HCT116 (cell line): ENCODE data around the gene ITGAE. TPM values are rescaled to one million over a fixed set of nuclear protein-coding genes. Genes with fewer than 3 reads are reported as not detected.

Experiments
- ATAC-seq: fragments of 200-7000 bp; cut with Tn5 transposase; 2 replicates; pipeline ENCODE4 v1.9.1; 2020; ENCODE audit warnings: mild to moderate bottlenecking, moderate library complexity
- BruUV-seq: library from RNA; stranded (reverse); fragments of 400-500 nt; replicated peaks from 2 replicates; lab custom pipeline; 2021; lab: Mats Ljungman, UMichigan
- CTCF ChIA-PET: fragments of 300-600 bp; sonication (Branson Sonifier 250); formaldehyde crosslinking; loops from one replicate; lab custom pipeline; 2021; ENCODE audit warnings: antibody characterized with exemption; lab: Charles Lee
- POLR2A ChIA-PET: fragments of 300-600, 350-600 bp; sonication (Branson Sonifier 250); formaldehyde crosslinking; loops from one replicate; lab custom pipeline; 2021; ENCODE audit warnings: antibody characterized with exemption; lab: Charles Lee
- RAD21 ChIA-PET, 2 experiments: fragments of 300-600 bp; sonication (Branson Sonifier 250); formaldehyde crosslinking; loops; one replicate each; lab custom pipeline; 2023; ENCODE audit warnings: low total read pairs in 2 of 2; ENCODE audit not compliant: uncharacterized antibody in 2 of 2, unreplicated experiment in 2 of 2, low non-redundant PET in 1 of 2; lab: Charles Lee
- DNase-seq: peaks from one replicate; pipeline ENCODE4 v3.0.0-alpha.2; 2010; ENCODE audit warnings: low read depth, low spot score
- H2AFZ ChIP-seq: fragments of 200-600 bp; shearing (Covaris generic), sonication (generic); 2 replicates; pipeline ENCODE4 v1.6.1; 2017; ENCODE audit warnings: low read depth, mixed run types, mixed read lengths, antibody characterized with exemption, low read length; ENCODE audit not compliant: poor library complexity, severe bottlenecking
- H3K27ac ChIP-seq: 2 replicates; pipeline ENCODE4 v1.5.1; 2012; ENCODE audit warnings: low read depth, low read length
- H3K27me3 ChIP-seq: fragments of 200-600 bp; sonication (generic); 2 replicates; pipeline ENCODE4 v1.6.1; 2016; ENCODE audit warnings: mixed run types, low read length, mixed read lengths; ENCODE audit not compliant: insufficient read depth
- H3K36me3 ChIP-seq, 2 experiments: fragments of 200-500 bp in 1 of 2; fragments of 200-600 bp in 1 of 2; sonication (Bioruptor generic) in 1 of 2; sonication (generic) in 1 of 2; 2 replicates each; pipeline versions ENCODE4 v1.5.1 to v1.6.1; 2014 to 2016; ENCODE audit warnings: low read length in 2 of 2, inconsistent platforms in 1 of 2, mixed read lengths in 1 of 2, mixed run types in 1 of 2; ENCODE audit not compliant: insufficient read depth in 2 of 2, control insufficient read depth in 1 of 2
- H3K4me1 ChIP-seq, 2 experiments: fragments of 200-600 bp in 1 of 2; sonication (generic) in 1 of 2; 2 replicates each; pipeline versions ENCODE4 v1.5.1 to v1.6.1; 2012 to 2017; ENCODE audit warnings: low read length in 2 of 2, inconsistent platforms in 1 of 2, mild to moderate bottlenecking in 1 of 2, mixed read lengths in 1 of 2, mixed run types in 1 of 2, moderate library complexity in 1 of 2; ENCODE audit not compliant: insufficient read depth in 2 of 2, control insufficient read depth in 1 of 2
- H3K4me2 ChIP-seq: fragments of 200-600 bp; sonication (generic); 2 replicates; pipeline ENCODE4 v1.6.1; 2017; ENCODE audit warnings: mixed run types, low read length, mixed read lengths
- H3K4me3 ChIP-seq, 2 experiments: fragments of 200-600 bp in 1 of 2; sonication (generic) in 1 of 2; replicated peaks in 1 of 2; 2 replicates each; pipeline ENCODE4 v1.5.1; 2011 to 2016; ENCODE audit warnings: low read length in 2 of 2, control low read depth in 1 of 2, low read depth in 1 of 2, mild to moderate bottlenecking in 1 of 2, mixed read lengths in 1 of 2, mixed run types in 1 of 2
- H3K79me2 ChIP-seq: fragments of 200-600 bp; sonication (generic); 2 replicates; pipeline ENCODE4 v1.6.1; 2017; ENCODE audit warnings: mild to moderate bottlenecking, mixed run types, low read length, moderate library complexity, mixed read lengths; ENCODE audit not compliant: insufficient read depth
- H3K9ac ChIP-seq: fragments of 200-600 bp; sonication (generic); 2 replicates; pipeline ENCODE4 v1.6.1; 2016; ENCODE audit warnings: low read length, mixed read lengths
- H3K9me2 ChIP-seq: fragments of 200-600 bp; sonication (generic), shearing (Covaris generic); 2 replicates; pipeline ENCODE4 v1.6.1; 2017; ENCODE audit warnings: mixed run types, mild to moderate bottlenecking, moderate library complexity; ENCODE audit not compliant: insufficient read depth
- H3K9me3 ChIP-seq, 2 experiments: fragments of 200-500 bp in 1 of 2; fragments of 200-600 bp in 1 of 2; sonication (Bioruptor generic) in 1 of 2; sonication (generic) in 1 of 2; 2 replicates each; pipeline ENCODE4 v1.6.1; 2014 to 2017; ENCODE audit warnings: low read length in 2 of 2, mixed read lengths in 2 of 2, inconsistent platforms in 1 of 2, low read depth in 1 of 2, mild to moderate bottlenecking in 1 of 2, mixed run types in 1 of 2, moderate library complexity in 1 of 2; ENCODE audit not compliant: control insufficient read depth in 1 of 2, insufficient read depth in 1 of 2
- H4K20me1 ChIP-seq: fragments of 200-600 bp; sonication (generic), shearing (Covaris generic); 2 replicates; pipeline ENCODE4 v1.6.1; 2017; ENCODE audit warnings: mixed run types, mild to moderate bottlenecking, moderate library complexity; ENCODE audit not compliant: insufficient read depth
- CTCF ChIP-seq, 3 experiments: fragments of 200-600 bp in 1 of 3; sonication (generic) in 1 of 3; IDR thresholded peaks in 2 of 3; conservative IDR thresholded peaks in 1 of 3; 2 replicates each; pipeline ENCODE4 v1.5.1; 2012 to 2017; ENCODE audit warnings: low read depth in 2 of 3, low read length in 2 of 3, antibody characterized with exemption in 1 of 3, borderline replicate concordance in 1 of 3, control low read depth in 1 of 3, mild to moderate bottlenecking in 1 of 3, mixed read lengths in 1 of 3, mixed run types in 1 of 3, moderate library complexity in 1 of 3; ENCODE audit not compliant: insufficient read depth in 1 of 3
- EGR1 ChIP-seq: IDR thresholded peaks from 2 replicates; pipeline ENCODE4 v1.6.1; 2012; ENCODE audit warnings: low read depth
- ELF1 ChIP-seq: IDR thresholded peaks from 2 replicates; pipeline ENCODE4 v1.6.1; 2012; ENCODE audit warnings: low read depth, borderline replicate concordance
- EZH2 ChIP-seq: fragments of 200-600 bp; sonication (generic); IDR thresholded peaks from 2 replicates; pipeline ENCODE4 v1.6.1; 2017; ENCODE audit warnings: antibody characterized with exemption, mixed run types
- FOSL1 ChIP-seq: IDR thresholded peaks from 2 replicates; pipeline ENCODE4 v1.6.1; 2012; ENCODE audit warnings: low read depth
- JUND ChIP-seq: IDR thresholded peaks from 2 replicates; pipeline ENCODE4 v1.6.1; 2012
- POLR2A ChIP-seq: IDR thresholded peaks from 2 replicates; pipeline ENCODE4 v1.7.0; 2011; ENCODE audit warnings: borderline replicate concordance; ENCODE audit not compliant: insufficient read depth, insufficient read length; ENCODE audit errors: extremely low read depth
- POLR2AphosphoS5 ChIP-seq: IDR thresholded peaks from 2 replicates; pipeline ENCODE4 v1.6.1; 2011; ENCODE audit warnings: mild to moderate bottlenecking, low read depth, low read length, moderate library complexity
- RAD21 ChIP-seq: IDR thresholded peaks from 2 replicates; pipeline ENCODE4 v1.6.1; 2012; ENCODE audit warnings: low read depth, mild to moderate bottlenecking
- REST ChIP-seq: IDR thresholded peaks from 2 replicates; pipeline ENCODE4 v1.6.1; 2012; ENCODE audit warnings: low read depth
- SP1 ChIP-seq: IDR thresholded peaks from 2 replicates; pipeline ENCODE4 v1.6.1; 2012; ENCODE audit warnings: low read depth
- SRF ChIP-seq: IDR thresholded peaks from 2 replicates; pipeline ENCODE4 v1.6.1; 2012; ENCODE audit warnings: low read depth
- TCF7L2 ChIP-seq: IDR thresholded peaks from 2 replicates; pipeline ENCODE4 v1.7.0; 2011; ENCODE audit warnings: borderline replicate concordance, inconsistent platforms; ENCODE audit not compliant: insufficient read depth, insufficient read length; ENCODE audit errors: extremely low read depth
- intact Hi-C: fragments of 100-400 bp; cut with micrococcal nuclease; formaldehyde crosslinking; loops from 2 replicates; pipeline ENCODE4 v1.10.0; 2022
- total RNA-seq: library from RNA; stranded (reverse); gene quantifications from one replicate; pipeline ENCODE4 v1.2.1, GENCODE V29; 2021; ENCODE audit not compliant: unreplicated experiment
- TF ChIP-seq, protein P1 (sequence below): IDR thresholded peaks from 2 replicates; pipeline ENCODE4 v1.6.1; 2011; ENCODE audit warnings: mild to moderate bottlenecking, low read length, moderate library complexity; ENCODE audit not compliant: insufficient replicate concordance; ENCODE audit errors: extremely low read depth

ITGAE gene
- total RNA-seq, 1 experiment from 2014 or later = 19.9 TPM

DNA sequence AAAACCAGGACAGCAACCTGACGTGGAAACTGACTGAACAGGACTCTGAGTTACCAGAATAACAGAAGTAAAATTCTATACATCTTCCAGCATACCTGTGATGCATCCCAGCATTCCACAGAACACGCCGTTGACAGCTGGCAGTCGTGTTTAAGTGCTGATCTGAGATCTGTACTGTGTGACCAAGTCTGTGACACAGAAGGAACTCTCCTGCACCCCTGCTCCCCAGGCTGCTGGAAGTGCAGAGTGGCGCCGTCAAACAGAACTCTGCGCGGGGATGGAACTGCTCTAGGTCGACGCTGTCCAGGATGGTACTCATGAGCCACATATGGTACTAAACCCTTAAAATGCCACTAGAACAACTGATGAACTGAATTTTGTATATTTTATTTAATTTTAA lies 804 bp upstream of the ITGAE start:
- no peaks in the 10 kb centered on the region for H4K20me1 ChIP-seq
- H3K79me2 ChIP-seq = no peaks in the 10 kb centered on the region
- ChIA-PET POLR2A (no interaction called here), CTCF (no interaction called here), RAD21 (no interaction called here)
- no peaks in the 10 kb centered on the region for H3K27me3 ChIP-seq
- H3K9ac ChIP-seq = no peak overlapping the region
- H3K4me1 ChIP-seq = no peaks in the 10 kb centered on the region
- H3K27ac ChIP-seq = no peak overlapping the region
- TF ChIP-seq SP1 (no peak), JUND (no peak), EGR1 (no peak), POLR2A (no peak), REST (no peak)
- no peak overlapping the region for H2AFZ ChIP-seq
- no peaks in the 10 kb centered on the region for H3K9me2 ChIP-seq
- no peak overlapping the region for H3K4me2 ChIP-seq
- no peaks in the 10 kb centered on the region for H3K9me3 ChIP-seq
- no peak for ATAC-seq
- intact Hi-C loops = no loop called here
- no peak overlapping the region for H3K4me3 ChIP-seq
- no peak for DNase-seq
- BruUV-seq = no TSS peak
- no peaks in the 10 kb centered on the region for H3K36me3 ChIP-seq

- H2AFZ ChIP-seq = no peak overlapping the region
- no peaks in the 10 kb centered on the region for H3K36me3 ChIP-seq
- no peak for ATAC-seq
- H3K4me3 ChIP-seq = no peak overlapping the region
- H4K20me1 ChIP-seq = no peaks in the 10 kb centered on the region
- no peak overlapping the region for H3K9ac ChIP-seq
- BruUV-seq = no TSS peak
- no peak overlapping the region for H3K4me2 ChIP-seq
- no peaks in the 10 kb centered on the region for H3K4me1 ChIP-seq
- no peaks in the 10 kb centered on the region for H3K9me2 ChIP-seq
- CTCF ChIA-PET = no interaction called here
- H3K27me3 ChIP-seq = no peaks in the 10 kb centered on the region
- H3K9me3 ChIP-seq = no peaks in the 10 kb centered on the region
- DNase-seq = no peak
- H3K27ac ChIP-seq = no peak overlapping the region
- RAD21 ChIA-PET = no interaction called here
- POLR2A ChIA-PET = no interaction called here
- H3K79me2 ChIP-seq = no peaks in the 10 kb centered on the region
- intact Hi-C loops = no loop called here
- TF ChIP-seq EZH2 = no peak
- no peak for TF ChIP-seq RAD21
- TF ChIP-seq SP1 = no peak
- TF ChIP-seq SRF = no peak
- no peak for TF ChIP-seq TCF7L2
- no peak for TF ChIP-seq CTCF (IDR thresholded peaks at IDR 0.05 in 2 of 3, conservative IDR thresholded peaks at IDR 0.05 in 1 of 3; ENCODE audit: borderline replicate concordance in 1 of 3, insufficient read depth in 1 of 3, low read depth in 2 of 3, low read length in 2 of 3)
- no peak for TF ChIP-seq POLR2AphosphoS5
- TF ChIP-seq, protein P1, sequence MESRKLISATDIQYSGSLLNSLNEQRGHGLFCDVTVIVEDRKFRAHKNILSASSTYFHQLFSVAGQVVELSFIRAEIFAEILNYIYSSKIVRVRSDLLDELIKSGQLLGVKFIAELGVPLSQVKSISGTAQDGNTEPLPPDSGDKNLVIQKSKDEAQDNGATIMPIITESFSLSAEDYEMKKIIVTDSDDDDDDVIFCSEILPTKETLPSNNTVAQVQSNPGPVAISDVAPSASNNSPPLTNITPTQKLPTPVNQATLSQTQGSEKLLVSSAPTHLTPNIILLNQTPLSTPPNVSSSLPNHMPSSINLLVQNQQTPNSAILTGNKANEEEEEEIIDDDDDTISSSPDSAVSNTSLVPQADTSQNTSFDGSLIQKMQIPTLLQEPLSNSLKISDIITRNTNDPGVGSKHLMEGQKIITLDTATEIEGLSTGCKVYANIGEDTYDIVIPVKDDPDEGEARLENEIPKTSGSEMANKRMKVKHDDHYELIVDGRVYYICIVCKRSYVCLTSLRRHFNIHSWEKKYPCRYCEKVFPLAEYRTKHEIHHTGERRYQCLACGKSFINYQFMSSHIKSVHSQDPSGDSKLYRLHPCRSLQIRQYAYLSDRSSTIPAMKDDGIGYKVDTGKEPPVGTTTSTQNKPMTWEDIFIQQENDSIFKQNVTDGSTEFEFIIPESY = no peak
- TF ChIP-seq ELF1 = no peak
- no peak for TF ChIP-seq FOSL1
- TF ChIP-seq EGR1 = no peak
Observed at GRCh38 chr17:3801347-3801746, 359 bp upstream of the ITGAE start.
